Ascending aorta (tissue), 2 donors: ENCODE measurements around the gene CCDC182. TPM values are rescaled to one million over a fixed set of nuclear protein-coding genes. Genes with fewer than 3 reads are reported as not detected.

Experiments used
- DNase-seq, 2 donors: peaks; one replicate each; pipeline ENCODE4 v3.0.0-alpha.2; 2019; ENCODE audit warnings: low spot score in 2 of 2
- H3K27ac ChIP-seq, 2 donors: fragments of 200-600 bp; sonication (generic); one replicate each; pipeline ENCODE4 v1.5.1; 2016 to 2017; ENCODE audit warnings: mild to moderate bottlenecking in 1 of 2
- H3K27me3 ChIP-seq: fragments of 200-600 bp; sonication (generic); one replicate; pipeline ENCODE4 v1.5.1; 2017
- H3K36me3 ChIP-seq, 2 donors: fragments of 200-600 bp; sonication (generic); one replicate each; pipeline ENCODE4 v1.5.1; 2016
- H3K4me1 ChIP-seq, 2 donors: fragments of 200-600 bp; sonication (generic); one replicate each; pipeline ENCODE4 v1.5.1; 2016 to 2017; ENCODE audit warnings: mild to moderate bottlenecking in 1 of 2
- H3K4me3 ChIP-seq, 2 donors: fragments of 200-600 bp; sonication (generic); one replicate each; pipeline ENCODE4 v1.5.1; 2016 to 2017; ENCODE audit warnings: mild to moderate bottlenecking in 1 of 2
- H3K9me3 ChIP-seq, 2 donors: fragments of 200-600 bp; sonication (generic); one replicate each; pipeline ENCODE4 v1.5.1; 2016
- CTCF ChIP-seq, 3 experiments: fragments of 200-600 bp in 2 of 3; fragments of 450-650 bp in 1 of 3; sonication (generic) in 2 of 3; IDR thresholded peaks; one replicate each; pipeline ENCODE4 v1.5.1; 2016 to 2019; ENCODE audit warnings: antibody characterized with exemption in 3 of 3, mild to moderate bottlenecking in 1 of 3, moderate library complexity in 1 of 3
- intact Hi-C: fragments of 100-400 bp; cut with DNase I; formaldehyde crosslinking; loops from one replicate; pipeline ENCODE4 v1.15.1; 2023
- total RNA-seq: library from RNA; depleted of rRNA; stranded (reverse); fragments of >200 nt; gene quantifications from one replicate; pipeline ENCODE4 v1.1.0, GENCODE V29; 2016

Gene CCDC182
- total RNA-seq, 1 donor from 2014 or later: not detected

- no peak for TF ChIP-seq CTCF (IDR thresholded peaks at IDR 0.05)
- intact Hi-C loops: no loop called here
- Histone ChIP-seq H3K4me1 (no peaks in the 10 kb centered on the region), H3K9me3 (no peaks in the 10 kb centered on the region), H3K4me3 (no peak overlapping the region), H3K36me3 (no peaks in the 10 kb centered on the region), H3K27me3 (no peaks in the 10 kb centered on the region), H3K27ac (no peak overlapping the region)
- DNase-seq: no peak
These were observed 21.3 kb upstream of the CCDC182 start for GRCh38 chr17:57766318-57766943.

- Histone ChIP-seq H3K27me3 (no peaks in the 10 kb centered on the region), H3K9me3 (no peaks in the 10 kb centered on the region), H3K27ac (no peak overlapping the region), H3K36me3 (no peaks in the 10 kb centered on the region), H3K4me1 (no peaks in the 10 kb centered on the region), H3K4me3 (no peak overlapping the region)
- no peak for DNase-seq
- no peak for TF ChIP-seq CTCF (IDR thresholded peaks at IDR 0.05)
- intact Hi-C loops: no loop called here
These were observed 17.6 kb upstream of the CCDC182 start for GRCh38 chr17:57762452-57763395.

GRCh38 chr17:57761887-57762286 lies 16.8 kb upstream of the CCDC182 start:
- DNase-seq: no peak
- intact Hi-C loops: no loop called here
- Histone ChIP-seq H3K27me3 (no peaks in the 10 kb centered on the region), H3K27ac (no peak overlapping the region), H3K4me1 (no peaks in the 10 kb centered on the region), H3K4me3 (no peak overlapping the region), H3K9me3 (no peaks in the 10 kb centered on the region), H3K36me3 (no peaks in the 10 kb centered on the region)
- TF ChIP-seq CTCF (IDR thresholded peaks at IDR 0.05): no peak

- Histone ChIP-seq H3K36me3 (no peaks in the 10 kb centered on the region), H3K4me1 (no peaks in the 10 kb centered on the region), H3K4me3 (no peak overlapping the region), H3K27me3 (no peaks in the 10 kb centered on the region), H3K27ac (no peak overlapping the region), H3K9me3 (no peaks in the 10 kb centered on the region)
- no peak for DNase-seq
- intact Hi-C loops: no loop called here
- no peak for TF ChIP-seq CTCF (IDR thresholded peaks at IDR 0.05)
These were observed 14.9 kb upstream of the CCDC182 start for GRCh38 chr17:57760046-57760445.

- H3K27ac ChIP-seq: no peak overlapping the region
- H3K9me3 ChIP-seq: no peaks in the 10 kb centered on the region
- no peak for DNase-seq
- H3K36me3 ChIP-seq: no peaks in the 10 kb centered on the region
- intact Hi-C loops: no loop called here
- no peak overlapping the region for H3K4me3 ChIP-seq
- TF ChIP-seq CTCF (IDR thresholded peaks at IDR 0.05): no peak
- H3K27me3 ChIP-seq: no peaks in the 10 kb centered on the region
- H3K4me1 ChIP-seq: no peaks in the 10 kb centered on the region
These were observed 13.6 kb upstream of the CCDC182 start for GRCh38 chr17:57758654-57759053.
